Activated gamma-delta T cell (primary cell): Measurements from ENCODE around the gene OTX2.

Source experiments
- DNase-seq: peaks from one replicate; lab custom pipeline; 2025; lab: John Stamatoyannopoulos, UW

OTX2 gene

DNA sequence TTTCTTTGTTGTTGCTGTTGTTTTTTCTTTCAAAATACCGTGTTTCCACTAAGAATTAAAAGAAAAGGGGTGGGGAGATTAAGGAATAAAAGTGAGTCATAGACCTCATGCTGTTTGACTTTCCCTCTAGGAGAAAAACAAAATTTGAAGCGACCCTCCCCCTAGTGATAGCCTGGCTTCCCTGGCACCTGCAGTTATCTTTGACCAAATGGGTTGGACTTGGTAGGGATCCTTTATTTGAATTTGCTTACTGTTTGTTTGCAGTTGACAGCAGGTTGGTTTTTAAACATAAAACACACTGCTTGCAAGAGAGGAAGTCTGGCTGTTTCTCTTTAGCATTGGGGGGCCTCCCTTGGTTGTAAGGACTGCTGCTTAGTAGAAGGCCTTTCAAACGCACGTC, 14.0 kb downstream of the OTX2 start:
- no peak for DNase-seq

DNA sequence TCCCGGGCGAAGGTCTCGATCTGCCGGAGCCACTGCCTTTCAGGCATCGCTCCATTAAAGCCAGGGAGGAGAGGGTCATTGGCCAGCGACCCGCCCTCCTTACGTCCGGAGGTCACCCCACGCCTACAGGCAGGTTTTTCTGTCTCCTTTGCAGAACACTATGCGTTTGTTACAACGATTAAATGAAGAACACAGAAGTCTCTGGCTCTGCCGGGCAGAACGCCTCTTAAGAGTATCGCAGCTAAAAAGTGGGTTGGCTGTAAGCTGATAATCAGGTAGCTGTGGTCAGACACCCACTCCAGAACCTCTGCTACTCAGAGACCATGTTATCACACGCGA, 15.0 kb downstream of the OTX2 start:
- no peak for DNase-seq

DNA sequence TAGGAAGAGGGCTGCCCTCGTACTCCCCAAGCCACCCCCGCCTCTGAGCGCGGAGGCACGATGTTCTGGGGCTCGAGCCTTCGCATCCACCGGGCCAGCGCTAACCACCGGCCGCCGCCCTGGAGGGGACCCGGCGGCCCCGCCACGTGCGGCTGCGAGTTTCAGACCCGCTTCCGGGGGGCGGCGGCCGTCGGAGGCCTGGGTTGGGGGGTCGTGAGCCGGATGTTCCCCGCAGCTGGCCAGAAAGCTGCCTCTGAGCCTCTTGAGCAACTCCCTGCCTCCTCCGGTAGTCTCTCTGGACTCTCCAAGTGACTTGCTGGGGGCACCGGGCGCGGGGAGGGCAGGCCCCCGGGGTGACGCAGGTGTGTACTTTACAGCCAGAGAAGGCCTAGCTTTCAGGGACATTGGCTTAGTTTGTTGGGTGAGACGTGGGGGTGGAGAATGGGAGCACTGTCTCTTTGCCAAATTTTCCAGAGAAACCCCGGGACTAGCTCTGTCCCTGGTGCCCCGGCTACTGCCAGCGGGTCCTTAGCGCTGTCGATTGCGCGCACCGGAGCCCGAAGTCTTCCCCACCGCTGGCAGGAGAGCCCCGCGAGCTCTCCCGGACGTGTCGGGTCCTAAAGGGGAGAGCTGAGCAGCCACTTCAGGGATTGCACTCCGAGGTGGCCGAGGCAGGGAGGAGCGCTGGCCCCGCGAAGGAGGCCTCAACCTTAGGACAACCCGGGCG, 15.6 kb downstream of the OTX2 start:
- DNase-seq = no peak

DNA sequence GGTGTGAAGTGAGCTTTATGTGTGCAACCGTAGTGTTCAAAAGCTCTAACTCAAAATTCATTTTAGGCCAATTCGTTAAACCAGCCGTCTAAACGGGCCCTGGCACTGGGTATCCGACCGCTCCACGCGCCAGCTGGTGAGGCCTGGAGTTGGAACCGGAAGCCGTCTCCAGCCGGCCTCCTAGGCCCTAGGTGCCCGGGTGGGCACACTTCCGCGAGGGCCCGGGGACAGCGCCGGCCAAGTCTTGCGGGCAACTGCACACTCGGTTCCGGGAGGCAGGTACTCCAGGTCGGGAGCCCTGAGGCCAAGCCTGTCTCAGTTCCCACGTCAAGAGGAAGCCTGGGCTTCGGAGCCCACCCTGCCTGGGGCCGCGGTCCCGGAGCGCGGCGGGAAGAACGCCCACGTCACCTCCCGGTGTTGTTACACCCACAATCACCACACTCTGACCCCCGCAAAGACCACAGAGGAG, 16.2 kb downstream of the OTX2 start:
- no peak for DNase-seq

DNA sequence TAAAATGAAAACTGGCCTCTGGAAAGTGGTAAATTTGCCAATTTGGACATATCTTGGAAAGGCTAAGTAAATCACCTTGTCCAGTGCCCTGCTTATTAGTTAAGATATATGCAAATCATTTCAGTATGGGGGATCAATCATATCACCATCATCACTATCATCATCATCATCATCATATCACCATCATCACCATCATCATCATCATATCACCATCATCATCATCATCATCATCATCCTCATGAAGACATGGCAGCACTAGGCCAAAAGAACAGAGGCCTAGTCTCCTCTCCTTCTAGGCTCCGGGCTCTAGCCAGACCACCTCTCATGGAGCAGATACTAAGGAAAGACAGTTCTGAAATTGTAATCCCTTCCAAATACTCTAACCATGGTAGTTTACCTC, 20.3 kb downstream of the OTX2 start:
- DNase-seq = no peak

DNA sequence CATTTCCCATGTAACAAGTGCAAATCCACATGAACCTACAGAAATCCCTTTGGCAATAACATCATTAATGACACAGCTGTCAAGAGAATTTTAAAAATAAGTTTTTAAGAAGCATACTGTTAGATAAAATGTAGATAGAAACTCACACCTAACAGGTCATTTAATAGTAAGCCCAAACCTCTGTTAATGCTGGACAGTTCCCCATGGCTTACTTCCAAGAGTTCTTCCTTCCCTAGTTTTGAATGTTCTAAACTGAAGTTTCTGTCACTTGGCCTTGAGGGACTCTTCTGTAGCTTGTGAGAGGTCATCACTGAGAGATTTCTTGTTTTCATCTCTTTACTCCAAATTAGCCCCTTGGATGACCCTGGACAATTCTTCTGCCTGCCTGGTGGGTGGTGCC, 22.7 kb downstream of the OTX2 start:
- no peak for DNase-seq

DNA sequence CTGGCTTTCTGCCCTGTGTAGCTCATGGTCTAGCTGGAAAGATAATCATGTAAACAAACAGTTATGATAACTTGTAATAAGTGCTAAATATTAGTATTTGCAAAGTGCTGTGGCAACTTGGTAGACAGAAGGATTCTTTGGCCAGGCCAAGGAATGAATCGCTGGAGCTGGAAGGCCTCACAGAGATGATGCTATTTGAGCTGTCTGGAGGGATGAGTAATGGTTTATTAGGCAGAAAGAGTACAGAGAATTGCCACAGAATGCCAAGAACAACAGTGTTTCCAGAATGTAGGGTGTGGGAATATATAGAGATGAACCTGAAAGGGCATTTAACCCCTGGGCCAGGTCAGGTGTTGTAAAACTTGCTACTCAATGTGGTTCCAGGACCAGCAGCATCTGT, 27.6 kb downstream of the OTX2 start:
- DNase-seq = no peak

DNA sequence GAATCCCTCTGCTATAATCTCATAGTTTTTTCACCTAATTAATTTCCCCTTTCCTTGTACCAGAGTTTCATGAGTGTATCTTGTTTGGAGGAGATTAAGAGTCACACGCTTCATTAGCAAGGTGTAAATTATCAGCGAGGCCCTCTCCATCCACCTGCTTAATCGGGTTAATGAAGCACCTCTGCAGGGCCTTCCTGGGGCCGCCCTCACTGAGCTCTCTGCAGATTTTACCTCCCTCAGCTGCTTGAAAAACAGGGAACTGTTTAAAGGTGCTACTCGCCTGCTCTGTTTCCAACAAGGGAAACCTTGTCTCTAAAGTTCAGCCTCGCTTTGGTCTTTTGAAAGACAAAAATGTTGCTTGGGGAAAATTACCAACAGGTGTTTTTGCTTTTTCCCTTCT, 35.8 kb downstream of the OTX2 start:
- no peak for DNase-seq

DNA sequence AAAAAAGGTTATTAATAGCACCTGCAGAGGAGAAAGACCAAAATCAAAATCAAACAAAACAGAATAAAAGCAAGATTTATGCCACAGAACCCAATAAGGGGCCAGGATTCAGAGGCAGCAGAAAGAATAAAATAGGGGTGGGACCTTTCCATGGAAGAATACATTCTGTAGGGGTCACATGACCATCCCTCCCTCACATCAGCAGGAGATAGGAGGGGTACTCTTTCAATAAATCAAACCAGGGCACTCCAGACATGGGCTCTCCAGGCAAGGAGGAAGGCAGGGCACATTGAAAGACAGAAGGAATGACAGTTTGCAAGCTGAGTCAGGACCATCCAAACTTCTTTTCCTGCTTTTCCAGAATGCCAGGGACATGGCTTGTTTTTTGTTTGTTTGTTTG, 39.8 kb downstream of the OTX2 start:
- no peak for DNase-seq

DNA sequence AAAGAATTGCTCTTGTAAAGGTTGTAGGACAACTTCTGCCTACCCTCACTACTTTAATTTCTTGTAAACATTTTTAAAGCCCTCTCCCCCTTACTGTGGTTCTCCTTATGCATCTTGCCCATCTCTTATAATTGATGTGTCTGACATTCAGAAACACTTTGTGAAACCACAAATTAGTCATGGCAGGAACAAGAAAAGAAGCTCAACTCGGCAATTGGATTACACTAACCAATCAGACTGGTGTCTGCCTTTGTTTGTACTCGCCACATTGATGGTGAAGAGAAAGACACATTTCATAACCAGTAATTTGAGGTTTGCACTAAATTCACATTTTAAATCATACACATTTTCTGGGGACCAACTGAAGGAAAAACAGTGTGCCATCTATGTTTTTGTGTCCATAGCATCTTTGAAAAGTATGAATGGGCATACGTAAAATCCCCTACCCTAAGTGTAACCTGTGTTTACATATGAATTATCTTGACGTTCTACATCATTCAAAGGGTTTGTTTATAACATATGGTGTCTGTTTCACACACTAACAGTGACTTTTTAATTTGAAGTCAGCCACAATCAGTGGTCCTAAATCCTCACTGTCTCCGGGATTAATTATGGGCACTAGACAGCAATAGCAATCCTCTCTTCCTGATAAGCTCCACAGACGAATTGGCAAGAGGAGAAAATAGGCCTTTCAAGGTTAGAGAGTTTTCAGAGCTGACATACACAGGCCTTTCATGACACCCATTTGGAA, 49.9 kb downstream of the OTX2 start:
- no peak for DNase-seq

DNA sequence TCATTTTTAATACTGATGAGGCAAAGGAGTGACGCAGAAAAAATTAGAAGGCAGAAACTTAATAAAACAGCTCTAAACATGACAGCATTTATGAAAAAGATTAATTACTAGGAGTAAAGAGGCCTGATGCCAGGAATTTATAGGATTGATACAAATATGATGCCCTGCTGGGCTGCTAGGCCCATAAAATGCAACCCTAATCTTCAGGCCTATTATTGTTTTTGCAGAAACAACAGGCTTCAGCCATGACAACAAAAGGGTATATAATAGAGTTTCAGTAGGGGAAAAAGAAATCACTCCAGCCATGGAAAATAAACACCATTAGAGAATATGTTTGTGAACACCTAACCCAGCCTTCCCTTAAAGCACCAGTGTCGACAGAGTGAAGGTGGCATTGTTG, 50.6 kb downstream of the OTX2 start:
- DNase-seq = no peak

DNA sequence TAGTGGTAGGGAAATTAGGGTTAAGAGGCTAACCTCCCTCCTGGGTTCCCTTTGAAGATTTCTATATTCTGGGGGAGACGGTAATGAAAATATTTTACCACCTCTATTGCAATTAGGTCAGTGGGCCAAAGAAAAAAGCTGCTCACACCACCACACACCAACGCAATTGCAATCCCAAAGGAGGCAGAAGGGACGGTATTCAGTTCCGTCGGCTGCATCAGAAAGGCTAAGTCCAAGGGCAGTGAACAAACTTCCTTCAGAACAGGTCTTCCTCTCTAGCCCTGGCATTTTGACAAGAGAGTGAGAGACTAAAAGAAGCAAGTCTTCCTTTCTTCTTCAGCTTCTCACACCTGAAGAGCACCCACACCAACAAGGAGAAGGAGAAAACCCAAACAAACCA, 51.2 kb downstream of the OTX2 start:
- no peak for DNase-seq

DNA sequence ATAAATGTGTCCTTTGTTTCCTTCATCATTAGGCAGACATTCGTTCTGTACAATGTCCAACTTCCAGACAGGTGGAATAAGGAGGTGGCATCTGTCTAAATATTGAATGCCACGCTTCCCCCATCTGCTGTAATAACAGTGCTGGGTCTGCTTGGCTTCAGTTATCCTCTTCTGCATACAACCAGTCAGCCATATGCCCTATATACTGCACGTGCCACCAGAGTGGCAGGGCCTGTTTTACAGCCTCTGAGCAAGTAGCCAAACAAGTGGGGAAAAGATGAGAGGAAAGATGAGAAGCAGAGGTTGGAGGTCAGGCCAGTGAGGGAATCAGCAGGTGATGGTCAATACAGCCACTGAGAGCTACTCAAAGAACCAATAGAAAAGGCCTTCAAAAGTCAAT, 55.4 kb downstream of the OTX2 start:
- no peak for DNase-seq

DNA sequence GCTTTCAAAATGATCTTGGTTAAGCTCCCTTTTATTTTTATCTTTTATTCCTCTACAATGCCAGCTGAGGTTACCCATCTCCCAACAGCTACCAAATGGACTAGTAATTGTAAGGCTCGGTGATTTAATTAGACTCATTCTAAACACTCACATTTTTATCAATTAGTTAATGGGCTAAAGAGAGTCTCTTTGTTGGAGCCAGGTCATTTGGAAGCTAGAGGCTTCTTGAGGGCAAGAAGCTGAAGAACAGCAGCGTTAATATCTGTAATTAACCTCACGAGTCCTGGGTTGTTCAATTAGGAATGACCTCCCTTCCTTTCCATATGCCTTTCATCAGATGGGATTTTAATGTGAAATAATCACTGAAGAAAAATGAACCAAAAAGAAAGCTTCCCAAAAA, 56.9 kb downstream of the OTX2 start:
- no peak for DNase-seq

DNA sequence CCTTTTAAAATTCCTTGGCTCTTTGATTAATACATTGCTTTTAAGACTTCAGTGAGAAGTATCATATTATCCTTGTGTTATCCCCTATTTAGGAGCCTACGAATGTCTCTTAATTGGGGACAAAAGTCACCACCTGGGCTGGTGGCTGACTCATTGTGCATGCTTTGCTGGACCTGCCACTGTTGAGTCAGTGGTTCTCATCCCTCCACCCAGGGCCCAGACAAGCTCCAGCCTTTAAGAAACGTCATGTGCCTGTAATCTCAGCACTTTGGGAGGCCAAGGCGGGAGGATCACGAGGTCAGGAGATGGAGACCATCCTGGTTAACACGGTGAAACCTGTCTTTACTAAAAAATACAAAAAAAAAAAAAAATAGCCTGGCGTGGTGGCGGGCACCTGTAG, 57.9 kb downstream of the OTX2 start:
- DNase-seq = no peak

DNA sequence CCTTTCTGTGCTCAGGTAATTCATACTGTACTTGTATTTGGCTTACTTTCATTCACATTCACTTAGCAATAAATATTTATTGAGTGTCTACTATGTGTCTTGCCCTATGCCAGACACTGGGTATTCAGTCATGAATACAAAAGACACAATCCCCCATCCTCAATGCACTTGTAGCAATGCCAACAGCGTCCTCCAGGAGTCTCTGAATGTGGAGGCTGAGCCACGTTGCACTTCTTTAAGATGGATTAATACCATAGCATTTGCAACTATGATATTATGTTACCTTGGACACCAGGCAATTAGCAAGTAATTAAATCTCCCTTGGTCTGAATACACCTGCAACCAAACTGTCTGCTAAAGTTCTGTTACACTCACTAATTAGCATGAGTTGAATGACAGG, 58.8 kb downstream of the OTX2 start:
- no peak for DNase-seq
